GM23338 (cell line): ENCODE data around the gene ORC2. TPM values are rescaled to one million over a fixed set of nuclear protein-coding genes. Genes with fewer than 3 reads are reported as not detected.
A peak's percentile ranks its signal among the peaks of the same experiment; 100 is the strongest.

Source experiments
- ATAC-seq: fragments of 200-7000 bp; cut with Tn5 transposase; 3 replicates; pipeline ENCODE4 v1.9.1; 2020
- DNase-seq: peaks from one replicate; pipeline ENCODE4 v3.0.0-alpha.2; 2015; ENCODE audit warnings: low spot score
- H2AFZ ChIP-seq: fragments of 200-600 bp; sonication (generic); 2 replicates; pipeline ENCODE4 v1.8.0; 2016; ENCODE audit warnings: antibody characterized with exemption, mild to moderate bottlenecking, moderate library complexity
- H3F3A ChIP-seq: fragments of 200-600 bp; sonication (generic); replicated peaks from 2 replicates; pipeline ENCODE4 v1.8.0; 2017; ENCODE audit warnings: antibody characterized with exemption, mixed run types, low read depth
- H3K27ac ChIP-seq: fragments of 200-600 bp; sonication (generic); 2 replicates; pipeline ENCODE4 v1.6.1; 2016; ENCODE audit warnings: low read depth
- H3K27me3 ChIP-seq: fragments of 200-600 bp; sonication (generic); 2 replicates; pipeline ENCODE4 v1.8.0; 2016; ENCODE audit warnings: mild to moderate bottlenecking, mixed run types, moderate library complexity; ENCODE audit not compliant: insufficient read depth
- H3K36me3 ChIP-seq: fragments of 200-600 bp; sonication (generic); 2 replicates; pipeline ENCODE4 v1.8.0; 2016; ENCODE audit warnings: mild to moderate bottlenecking; ENCODE audit not compliant: insufficient read depth
- H3K4me1 ChIP-seq: fragments of 200-600 bp; sonication (generic); 2 replicates; pipeline ENCODE4 v1.8.0; 2016; ENCODE audit warnings: mild to moderate bottlenecking, moderate library complexity; ENCODE audit not compliant: insufficient read depth
- H3K4me2 ChIP-seq: fragments of 200-600 bp; sonication (generic); 2 replicates; pipeline ENCODE4 v1.7.1; 2017; ENCODE audit warnings: mixed run types
- H3K4me3 ChIP-seq: fragments of 200-600 bp; sonication (generic); 2 replicates; pipeline ENCODE4 v1.6.1; 2016; ENCODE audit warnings: mixed run types
- H3K79me2 ChIP-seq: fragments of 200-600 bp; sonication (generic); replicated peaks from 2 replicates; pipeline ENCODE4 v1.8.0; 2017; ENCODE audit warnings: mild to moderate bottlenecking; ENCODE audit not compliant: insufficient read depth
- H3K9me2 ChIP-seq: fragments of 200-600 bp; sonication (generic); 2 replicates; pipeline ENCODE4 v1.8.0; 2017; ENCODE audit not compliant: insufficient read depth
- H4K20me1 ChIP-seq: fragments of 200-600 bp; sonication (generic); replicated peaks from 2 replicates; pipeline ENCODE4 v1.8.0; 2017; ENCODE audit warnings: mild to moderate bottlenecking; ENCODE audit not compliant: insufficient read depth
- H3K27ac Mint-ChIP-seq: 2 replicates; pipeline ENCODE4 v1.8.0; 2020; ENCODE audit warnings: inconsistent platforms, mild to moderate bottlenecking, moderate library complexity, mixed read lengths
- H3K27me3 Mint-ChIP-seq: 3 replicates; pipeline ENCODE4 v1.8.0; 2022; ENCODE audit warnings: low read depth, mild to moderate bottlenecking, moderate library complexity, mixed read lengths, inconsistent platforms; ENCODE audit not compliant: insufficient read depth, poor library complexity
- H3K36me3 Mint-ChIP-seq: 3 replicates; pipeline ENCODE4 v1.8.0; 2021; ENCODE audit warnings: low read depth, mild to moderate bottlenecking, inconsistent platforms, moderate library complexity, mixed read lengths
- H3K4me1 Mint-ChIP-seq: 3 replicates; pipeline ENCODE4 v1.8.0; 2020; ENCODE audit warnings: mild to moderate bottlenecking, inconsistent platforms, mixed read lengths
- H3K4me3 Mint-ChIP-seq: 3 replicates; pipeline ENCODE4 v1.8.0; 2021; ENCODE audit warnings: moderate library complexity, mild to moderate bottlenecking, inconsistent platforms, mixed read lengths
- H3K9me3 Mint-ChIP-seq: 3 replicates; pipeline ENCODE4 v1.8.0; 2020; ENCODE audit warnings: moderate library complexity, mild to moderate bottlenecking, inconsistent platforms, mixed read lengths
- CREB1 ChIP-seq: fragments of 250-450 bp; sonication (Bioruptor Pico); IDR thresholded peaks from 2 replicates; pipeline ENCODE4 v1.5.0; 2020; ENCODE audit warnings: low read depth, mild to moderate bottlenecking, moderate library complexity
- CTCF ChIP-seq, 2 experiments: fragments of 200-600 bp in 1 of 2; sonication (generic) in 1 of 2; conservative IDR thresholded peaks; 2 replicates each; pipeline versions ENCODE4 v1.5.1 to v1.6.1; 2016 to 2017; ENCODE audit warnings: antibody characterized with exemption in 2 of 2, low read depth in 2 of 2, mild to moderate bottlenecking in 2 of 2, moderate library complexity in 1 of 2
- EZH2phosphoT487 ChIP-seq: fragments of 200-600 bp; sonication (generic); IDR thresholded peaks from one replicate; pipeline ENCODE4 v1.8.1; 2018; ENCODE audit warnings: antibody characterized with exemption; ENCODE audit not compliant: unreplicated experiment
- JUNB ChIP-seq: IDR thresholded peaks from one replicate; pipeline ENCODE4 v1.6.1; 2016; ENCODE audit warnings: antibody characterized with exemption; ENCODE audit not compliant: unreplicated experiment
- NANOG ChIP-seq: IDR thresholded peaks from 2 replicates; pipeline ENCODE4 v1.6.1; 2016; ENCODE audit warnings: antibody characterized with exemption, borderline replicate concordance
- POLR2AphosphoS5 ChIP-seq: IDR thresholded peaks from 2 replicates; pipeline ENCODE4 v1.6.1; 2016; ENCODE audit warnings: antibody characterized with exemption, low read depth
- ZNF114 ChIP-seq: fragments of 250-450 bp; sonication (Bioruptor Pico); IDR thresholded peaks from 2 replicates; pipeline ENCODE4 v1.5.0; 2020; ENCODE audit warnings: mild to moderate bottlenecking, moderate library complexity
- polyA plus RNA-seq: library from polyadenylated mRNA; unstranded; fragments of >200 nt; fragmentation: Nextera tagmentation; extraction: Ambion mirVana; gene quantifications from 2 replicates; pipeline ENCODE4 v1.2.1, GENCODE V29; 2016
- total RNA-seq: library from RNA; depleted of rRNA; stranded (reverse); fragments of >200 nt; shearing (Covaris generic); gene quantifications from 2 replicates; pipeline ENCODE4 v1.2.3, GENCODE V29; 2014

ORC2 gene
- total and polyA plus RNA-seq, 2 experiments from 2014 or later = 26.1 to 42.0 TPM

GRCh38 chr2:200905618-200906296 is 57.7 kb downstream of the ORC2 start:
- Histone ChIP-seq H3K79me2 (no peaks in the 10 kb centered on the region), H3K36me3 (peaks cover 44% of the 10 kb centered on the region), H3K9me2 (no peaks in the 10 kb centered on the region), H3K27me3 (no peaks in the 10 kb centered on the region), H3K27ac (no peak overlapping the region), H4K20me1 (peaks cover 10% of the 10 kb centered on the region), H3K4me3 (no peak overlapping the region), H3K4me2 (no peak overlapping the region), H2AFZ (no peak overlapping the region), H3F3A (peaks cover 5% of the 10 kb centered on the region), H3K4me1 (no peaks in the 10 kb centered on the region)
- H3K36me3 Mint-ChIP-seq = peaks cover 52% of the 10 kb centered on the region
- H3K4me3 Mint-ChIP-seq = no peak overlapping the region
- ATAC-seq (peak; percentile 84), DNase-seq (peak; percentile 79)
- no peak overlapping the region for H3K27ac Mint-ChIP-seq
- H3K9me3 Mint-ChIP-seq = no peaks in the 10 kb centered on the region; the same call in 2 of the 3 replicates
- no peaks in the 10 kb centered on the region for H3K27me3 Mint-ChIP-seq
- no peaks in the 10 kb centered on the region for H3K4me1 Mint-ChIP-seq
- TF ChIP-seq CTCF (conservative IDR thresholded peaks at IDR 0.05; ENCODE audit: low read depth in 2 of 2) (peak; percentile 67 to 91), CREB1 (CRISPR knock-in tag) (no peak), EZH2phosphoT487 (no peak), JUNB (no peak), POLR2AphosphoS5 (no peak), NANOG (no peak), ZNF114 (CRISPR knock-in tag) (no peak)

GRCh38 chr2:200901459-200902072 is 61.9 kb downstream of the ORC2 start:
- peaks cover 51% of the 10 kb centered on the region for H3K36me3 ChIP-seq
- H3K36me3 Mint-ChIP-seq = peaks cover 70% of the 10 kb centered on the region
- H3K4me2 ChIP-seq = no peak overlapping the region

More at GRCh38 chr2:200901459-200902072, 61.9 kb downstream of the ORC2 start:
- no peak overlapping the region for H3K27ac ChIP-seq
- no peak overlapping the region for H2AFZ ChIP-seq
- H3K27ac Mint-ChIP-seq = no peak overlapping the region
- TF ChIP-seq CTCF (conservative IDR thresholded peaks at IDR 0.05; ENCODE audit: low read depth in 2 of 2) = peak; percentile 78 to 81
- no peak for TF ChIP-seq JUNB
- no peaks in the 10 kb centered on the region for H3K4me1 ChIP-seq
- H3K4me3 Mint-ChIP-seq = no peak overlapping the region
- peaks cover 12% of the 10 kb centered on the region for H4K20me1 ChIP-seq
- no peaks in the 10 kb centered on the region for H3K79me2 ChIP-seq
- H3F3A ChIP-seq = peaks cover 5% of the 10 kb centered on the region
- H3K9me3 Mint-ChIP-seq = no peaks in the 10 kb centered on the region; the same call in 2 of the 3 replicates
- no peaks in the 10 kb centered on the region for H3K27me3 Mint-ChIP-seq
- no peaks in the 10 kb centered on the region for H3K9me2 ChIP-seq
- no peak overlapping the region for H3K4me3 ChIP-seq
- DNase-seq (peak; percentile 97), ATAC-seq (peak; percentile 97)
- H3K4me1 Mint-ChIP-seq = no peaks in the 10 kb centered on the region
- H3K27me3 ChIP-seq = no peaks in the 10 kb centered on the region
